ENCODE results near the gene CX3CR1. TPM values are rescaled to one million over a fixed set of nuclear protein-coding genes. Genes with fewer than 3 reads are reported as not detected.
A peak's percentile ranks its signal among the peaks of the same experiment; 100 is the strongest.

The CX3CR1 gene
- total RNA-seq, 3 donors from 2014 or later: 0.67 to 0.94 (median 0.70) TPM

DNA sequence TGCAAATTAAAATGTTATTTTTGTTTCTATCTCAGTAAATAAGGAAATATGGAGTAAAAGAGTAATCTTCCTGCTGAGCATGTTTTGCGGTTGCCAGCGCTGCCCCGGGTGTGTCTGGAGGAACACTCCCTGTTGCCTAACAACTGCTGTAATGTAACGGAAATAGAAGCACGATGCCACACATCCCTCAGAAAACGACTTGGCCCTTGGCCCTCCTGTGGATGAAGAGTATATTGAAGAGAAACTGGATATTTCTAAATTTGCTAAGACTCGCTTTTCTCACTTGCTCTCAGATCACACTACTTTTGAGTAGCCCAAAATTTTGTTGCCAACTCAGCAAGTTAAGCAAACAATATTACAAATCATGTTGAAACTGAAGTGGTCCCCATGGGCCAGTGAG is 18.9 kb downstream of the CX3CR1 start:
- TF ChIP-seq, protein P1, sequence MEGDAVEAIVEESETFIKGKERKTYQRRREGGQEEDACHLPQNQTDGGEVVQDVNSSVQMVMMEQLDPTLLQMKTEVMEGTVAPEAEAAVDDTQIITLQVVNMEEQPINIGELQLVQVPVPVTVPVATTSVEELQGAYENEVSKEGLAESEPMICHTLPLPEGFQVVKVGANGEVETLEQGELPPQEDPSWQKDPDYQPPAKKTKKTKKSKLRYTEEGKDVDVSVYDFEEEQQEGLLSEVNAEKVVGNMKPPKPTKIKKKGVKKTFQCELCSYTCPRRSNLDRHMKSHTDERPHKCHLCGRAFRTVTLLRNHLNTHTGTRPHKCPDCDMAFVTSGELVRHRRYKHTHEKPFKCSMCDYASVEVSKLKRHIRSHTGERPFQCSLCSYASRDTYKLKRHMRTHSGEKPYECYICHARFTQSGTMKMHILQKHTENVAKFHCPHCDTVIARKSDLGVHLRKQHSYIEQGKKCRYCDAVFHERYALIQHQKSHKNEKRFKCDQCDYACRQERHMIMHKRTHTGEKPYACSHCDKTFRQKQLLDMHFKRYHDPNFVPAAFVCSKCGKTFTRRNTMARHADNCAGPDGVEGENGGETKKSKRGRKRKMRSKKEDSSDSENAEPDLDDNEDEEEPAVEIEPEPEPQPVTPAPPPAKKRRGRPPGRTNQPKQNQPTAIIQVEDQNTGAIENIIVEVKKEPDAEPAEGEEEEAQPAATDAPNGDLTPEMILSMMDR (IDR thresholded peaks at IDR 0.05): no peak
- ATAC-seq (peak; percentile 88), DNase-seq (peak; percentile 46 to 83 (median 51))
- Histone ChIP-seq H3K4me1 (ENCODE audit: low read depth) (no peaks in the 10 kb centered on the region), H3K4me3 (no peak overlapping the region), H3K9me3 (no peaks in the 10 kb centered on the region), H3K36me3 (ENCODE audit: low read depth) (no peaks in the 10 kb centered on the region)
- intact Hi-C loops (cut with DNase I, micrococcal nuclease): no loop called here

DNA sequence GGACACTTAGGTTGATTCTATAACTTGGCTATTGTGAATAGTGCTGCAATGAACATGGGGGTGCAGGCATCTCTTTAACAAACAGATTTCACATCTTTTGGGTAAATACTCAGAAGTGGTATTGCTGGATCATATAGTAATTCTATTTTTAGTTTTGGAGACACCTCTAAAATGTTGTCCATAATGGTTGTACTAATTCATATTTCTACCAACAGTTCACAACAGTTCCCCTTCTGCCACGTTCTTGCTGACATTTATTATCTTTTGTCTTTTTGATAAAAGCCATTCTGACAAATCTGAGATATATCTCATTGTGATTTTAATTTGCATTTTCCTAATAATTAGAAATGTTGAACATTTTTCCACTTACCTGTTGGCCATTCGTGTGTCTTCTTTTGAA is 19.5 kb downstream of the CX3CR1 start:
- Histone ChIP-seq H3K4me3 (no peak overlapping the region), H3K9me3 (no peaks in the 10 kb centered on the region), H3K4me1 (ENCODE audit: low read depth) (no peaks in the 10 kb centered on the region), H3K36me3 (ENCODE audit: low read depth) (no peaks in the 10 kb centered on the region)
- intact Hi-C loops (cut with DNase I, micrococcal nuclease): no loop called here
- ATAC-seq (no peak), DNase-seq (no peak)
- TF ChIP-seq, protein P1 (IDR thresholded peaks at IDR 0.05): no peak

DNA sequence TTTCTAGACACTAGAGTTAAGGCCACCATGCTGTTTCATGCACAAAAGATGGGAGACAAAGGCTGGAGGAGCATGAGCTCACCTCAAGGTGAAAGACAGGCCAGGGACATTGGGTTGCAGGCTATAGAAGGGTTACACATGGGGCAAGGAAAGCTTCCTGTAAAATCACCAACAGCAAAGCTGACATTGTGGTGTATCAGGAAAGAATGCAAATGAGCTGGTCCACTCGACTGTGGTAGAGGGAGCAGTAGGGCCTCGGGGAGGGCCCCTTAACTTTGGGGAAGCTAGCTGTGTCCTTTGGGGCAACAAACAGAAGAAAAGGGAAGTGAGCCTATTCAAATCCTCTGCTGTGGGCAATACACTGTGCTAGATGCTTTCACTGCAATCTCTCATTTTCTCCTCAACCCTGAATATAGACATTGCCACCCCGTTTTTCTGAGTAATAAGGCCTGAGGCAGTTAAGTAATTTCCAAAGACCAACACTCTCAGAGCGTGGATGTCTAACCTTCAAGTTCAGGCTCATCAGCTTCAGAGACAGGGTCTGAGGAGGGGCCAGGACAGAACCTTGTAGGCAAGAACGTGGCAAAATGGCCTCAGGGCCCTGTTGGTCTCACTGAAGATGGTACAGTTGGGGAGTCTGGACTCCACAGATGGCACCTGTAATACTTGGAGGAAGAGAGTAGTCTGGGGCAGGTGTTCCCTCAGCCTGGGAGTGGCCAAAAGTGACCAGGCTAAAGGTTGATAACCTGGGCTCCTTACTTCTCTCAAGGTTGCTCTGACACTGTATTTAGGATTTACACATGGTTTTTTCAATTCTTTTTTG is 24.1 kb downstream of the CX3CR1 start:
- ATAC-seq (peak; percentile 85), DNase-seq (peak in 1 of 3 donors; percentile 13)
- Histone ChIP-seq H3K4me3 (no peak overlapping the region), H3K9me3 (no peaks in the 10 kb centered on the region), H3K36me3 (ENCODE audit: low read depth) (no peaks in the 10 kb centered on the region), H3K4me1 (ENCODE audit: low read depth) (no peaks in the 10 kb centered on the region)
- intact Hi-C loops (cut with DNase I, micrococcal nuclease): no loop called here
- TF ChIP-seq, protein P1 (IDR thresholded peaks at IDR 0.05): no peak

DNA sequence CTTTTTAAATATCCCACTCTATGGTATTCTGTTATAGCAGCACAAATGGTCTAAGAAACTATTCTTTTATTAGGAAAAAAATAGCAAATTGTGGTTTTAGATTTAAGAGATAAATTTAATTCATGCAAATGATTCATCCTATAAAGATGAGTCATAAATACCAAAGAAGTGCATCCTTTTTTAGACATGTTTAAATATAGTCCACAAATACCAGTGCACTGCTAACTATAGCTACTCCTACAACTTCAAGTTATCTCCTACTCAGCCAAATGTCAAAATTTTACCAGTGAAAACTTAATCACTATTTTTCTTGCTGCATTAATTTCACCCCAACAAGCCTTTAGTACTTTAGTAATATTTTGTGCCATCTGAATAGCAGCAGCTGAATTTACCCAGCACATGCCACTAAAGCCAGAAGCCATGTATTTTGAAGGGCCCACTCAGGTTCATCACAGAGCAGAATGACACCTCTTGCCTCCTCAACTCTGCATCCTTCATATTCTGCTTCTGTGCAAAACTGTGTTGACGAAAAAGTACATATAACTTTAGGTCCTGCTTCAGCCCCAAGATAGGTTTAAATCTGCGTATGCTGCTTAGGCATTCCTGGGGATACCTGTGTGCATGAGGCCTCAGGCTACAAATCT is 24.9 kb downstream of the CX3CR1 start:
- no peaks in the 10 kb centered on the region for H3K36me3 ChIP-seq (ENCODE audit: low read depth)
- no peaks in the 10 kb centered on the region for H3K4me1 ChIP-seq (ENCODE audit: low read depth)
- no peak for ATAC-seq
- TF ChIP-seq, protein P1 (IDR thresholded peaks at IDR 0.05): no peak
- H3K9me3 ChIP-seq: no peaks in the 10 kb centered on the region
- intact Hi-C loops (cut with DNase I, micrococcal nuclease): no loop called here
- DNase-seq: no peak
- no peak overlapping the region for H3K4me3 ChIP-seq

DNA sequence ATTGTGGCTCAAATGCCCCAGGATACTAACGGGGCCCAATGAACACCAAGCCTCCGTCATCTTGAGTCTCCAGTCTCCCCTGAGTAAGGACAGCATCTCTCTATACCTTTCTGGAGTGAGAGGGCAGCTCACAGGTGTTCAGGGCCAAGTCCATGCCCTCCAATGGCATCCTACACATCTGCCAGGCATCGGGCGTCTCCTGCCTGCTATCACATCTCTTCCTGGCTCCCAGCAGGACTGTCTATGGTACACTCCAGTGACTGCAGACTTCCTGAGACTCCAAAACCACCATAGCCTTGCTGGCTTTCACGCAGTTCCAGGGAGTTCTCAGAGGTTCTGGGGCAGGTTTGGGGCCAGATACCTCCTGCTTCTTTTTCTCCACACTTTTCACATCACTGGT is 28.3 kb downstream of the CX3CR1 start:
- no peak for ATAC-seq
- no peak for DNase-seq
- no peaks in the 10 kb centered on the region for H3K4me1 ChIP-seq (ENCODE audit: low read depth)
- TF ChIP-seq, protein P1 (IDR thresholded peaks at IDR 0.05): no peak
- no peaks in the 10 kb centered on the region for H3K9me3 ChIP-seq
- H3K4me3 ChIP-seq: no peak overlapping the region
- intact Hi-C loops (cut with DNase I, micrococcal nuclease): no loop called here
- H3K36me3 ChIP-seq (ENCODE audit: low read depth): no peaks in the 10 kb centered on the region

Measured in mucosa of descending colon (tissue), 3 donors.